ENCODE data around the gene DUSP11.
"Not testable (repeated sequence)": the region's sequence is repeated elsewhere in the genome, so short reads cannot be mapped to it uniquely, and the experiment has no call there.

The DUSP11 gene

DNA sequence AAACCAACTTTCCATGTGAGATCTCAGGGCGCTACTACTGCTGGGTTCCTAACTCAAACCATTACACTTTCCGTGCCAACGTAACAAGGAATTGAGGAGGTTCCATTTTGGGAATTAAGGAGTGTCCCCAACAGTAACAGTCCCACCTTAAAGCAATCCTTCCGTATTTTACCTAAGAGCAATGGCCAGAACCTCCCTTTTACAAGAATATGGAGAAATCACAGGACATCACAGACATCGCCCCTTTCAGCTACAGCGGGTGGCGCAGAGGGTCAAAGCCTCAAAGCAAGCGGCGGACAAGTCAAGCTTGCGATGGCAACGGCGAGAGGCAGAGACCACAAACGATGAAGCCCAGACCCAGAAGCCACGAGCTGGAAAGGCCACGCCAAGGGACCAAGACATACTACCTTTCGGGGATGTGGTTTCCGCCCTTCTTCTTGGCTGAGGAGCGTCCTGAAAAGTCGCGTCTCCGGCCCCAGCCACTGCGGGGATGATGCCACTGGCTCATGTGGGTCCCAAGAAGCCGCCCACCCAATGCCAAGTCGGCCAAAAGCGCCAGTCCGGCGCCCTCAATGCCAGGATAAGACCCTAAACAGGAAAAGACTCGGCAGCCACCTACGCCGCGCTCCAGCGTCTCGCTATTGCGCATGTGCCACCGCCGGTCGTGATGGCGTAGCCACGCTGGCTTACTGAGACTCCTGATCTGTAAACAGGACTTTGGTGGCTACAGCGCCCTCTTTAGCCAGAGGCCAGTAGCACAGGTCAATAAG lies at the start of gene DUSP11:
TSS of gene DUSP11 (minus strand) at position 637 of the 770 bp plus-strand sequence. CDS start at position 508, 129 bp downstream.
- DNase-seq (ENCODE audit: low spot score), result peak; percentile 97

GRCh38 chr2:73828818-73829570 lies 49.1 kb upstream of the DUSP11 start, which contains the start of gene STAMBP:
Gene STAMBP, plus strand, starts transcription at chr2:73828961. Its CDS starts 1,896 bp downstream, at chr2:73830857.
- DNase-seq (ENCODE audit: low spot score), result peak; percentile 98

DNA sequence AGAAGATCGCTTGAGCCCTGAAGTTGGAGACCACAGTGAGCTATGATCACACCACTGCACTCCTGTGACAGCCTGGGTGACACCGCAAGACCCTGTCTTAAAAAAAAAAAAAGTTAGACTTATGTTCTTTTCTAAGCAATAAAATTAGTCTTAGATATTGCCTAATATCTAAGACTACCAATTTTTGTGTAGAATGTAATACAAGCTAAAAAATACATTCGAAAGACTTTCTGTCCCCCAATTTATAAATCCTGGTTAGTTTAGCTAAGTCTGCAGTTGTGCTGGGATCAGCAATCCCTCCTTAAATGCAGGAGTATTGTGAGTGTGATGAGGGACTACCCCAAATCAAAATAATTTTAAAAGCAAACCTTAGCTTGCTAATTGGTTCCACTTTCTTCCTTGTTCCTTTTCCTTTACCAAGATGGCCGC lies 48.5 kb upstream of the DUSP11 start:
- no peak for DNase-seq (ENCODE audit: low spot score)

GRCh38 chr2:73827660-73828388 lies 47.9 kb upstream of the DUSP11 start:
- DNase-seq (ENCODE audit: low spot score), result no peak

- DNase-seq (ENCODE audit: low spot score), result no peak
Measured at GRCh38 chr2:73827018-73827417, 47.1 kb upstream of the DUSP11 start.

DNA sequence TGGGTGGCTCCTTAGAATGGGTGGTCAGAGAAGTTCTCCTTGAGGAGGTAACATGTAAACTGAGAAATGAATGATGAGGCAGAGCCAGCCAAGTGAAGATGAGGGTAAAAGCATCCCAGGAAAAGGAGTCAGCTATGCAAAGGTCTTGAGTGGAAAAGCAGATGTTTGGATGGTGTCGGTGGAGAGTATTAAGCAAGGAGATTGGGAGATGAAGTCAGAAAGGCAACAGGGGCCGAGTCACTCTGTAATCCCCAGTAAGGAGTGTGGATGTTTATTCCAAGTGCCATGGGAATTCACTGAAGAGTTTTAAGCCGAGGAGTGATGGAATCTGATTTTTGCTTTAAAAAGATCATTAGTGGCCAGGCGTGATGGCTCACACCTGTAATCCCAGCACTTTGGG lies 45.5 kb upstream of the DUSP11 start:
- DNase-seq (ENCODE audit: low spot score), result no peak

DNA sequence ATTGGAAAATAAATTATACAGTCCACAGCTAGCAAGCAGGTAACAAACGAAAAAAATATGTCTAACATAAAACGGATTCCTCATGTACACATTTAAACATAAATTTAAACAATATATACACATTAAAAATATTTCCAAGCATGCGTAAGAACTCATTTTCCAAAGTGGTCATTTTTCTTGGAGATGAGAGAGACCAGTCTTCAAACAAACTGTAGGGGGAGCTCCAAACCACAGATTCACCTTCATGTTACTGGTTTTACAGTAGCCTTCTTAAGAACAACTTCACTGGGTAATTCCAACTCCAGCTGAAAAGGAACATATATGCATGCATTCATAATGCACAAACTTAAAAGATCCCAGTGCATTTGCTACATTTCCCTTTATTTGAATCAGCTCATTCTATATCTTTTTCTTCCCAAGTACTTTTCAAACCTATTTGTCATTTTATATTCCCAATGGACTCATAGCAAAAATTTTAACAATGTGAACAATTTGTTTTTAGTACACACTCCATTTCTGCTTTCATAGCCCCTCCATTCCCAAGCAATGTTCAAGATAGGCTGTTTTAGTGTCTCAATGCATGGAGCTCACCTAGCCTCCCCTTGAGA lies 44.1 kb upstream of the DUSP11 start:
- DNase-seq (ENCODE audit: low spot score), result peak; percentile 88

DNA sequence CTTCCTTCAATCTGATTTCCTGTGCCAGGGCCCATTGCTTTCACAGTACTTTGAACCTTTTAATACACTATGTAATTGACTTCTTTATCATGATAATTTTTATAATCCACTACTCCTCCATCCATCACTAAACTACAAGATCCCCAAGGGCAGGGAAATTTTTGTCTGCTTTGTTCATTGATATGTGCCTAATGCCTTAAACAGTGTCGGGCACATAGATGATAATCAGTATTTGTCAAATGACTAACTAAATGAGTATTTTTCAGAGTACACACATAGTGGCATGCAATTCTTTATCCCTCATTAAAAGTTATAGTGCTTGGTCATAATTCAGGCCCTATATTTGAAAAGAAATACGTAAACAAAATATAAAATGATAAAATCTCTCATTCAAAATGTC lies 43.5 kb upstream of the DUSP11 start:
- no peak for DNase-seq (ENCODE audit: low spot score)

DNA sequence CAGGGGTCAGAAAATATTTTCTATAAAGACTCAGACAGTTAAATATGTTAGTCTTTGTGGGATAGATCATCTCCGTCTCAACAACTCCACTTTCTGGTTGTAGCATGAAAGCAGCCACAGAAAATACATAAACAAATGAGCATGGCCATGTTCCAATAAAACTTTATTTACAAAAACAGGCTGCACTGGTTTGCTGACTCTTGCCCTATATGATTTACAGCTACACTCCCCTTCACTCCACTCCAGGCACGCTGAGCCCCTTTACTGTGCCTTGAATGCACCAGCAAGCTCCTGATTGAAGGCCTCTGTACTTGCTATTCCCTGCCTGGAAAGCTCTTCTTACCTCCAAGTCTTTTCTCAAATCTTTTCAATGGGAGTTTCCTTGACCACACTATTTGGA lies 43.1 kb upstream of the DUSP11 start:
- DNase-seq (ENCODE audit: low spot score), result no peak

DNA sequence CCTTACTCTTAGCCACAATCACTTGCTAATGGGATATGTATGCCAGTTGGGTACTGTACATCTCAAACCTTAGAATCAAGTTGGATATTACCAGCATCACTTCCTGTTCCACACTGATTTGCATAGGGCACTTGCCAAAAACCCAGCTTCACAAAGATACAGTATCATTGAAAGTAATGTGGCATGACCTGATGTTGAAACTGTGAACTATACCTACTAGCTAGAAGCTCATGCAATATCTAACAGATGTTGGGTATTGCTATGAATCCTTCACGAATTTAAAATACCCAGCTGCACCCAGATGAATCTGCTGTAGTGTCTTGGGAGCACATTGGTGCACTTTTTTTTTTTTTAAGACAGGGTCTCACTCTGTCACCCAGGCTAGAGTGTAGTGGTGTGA lies 42.4 kb upstream of the DUSP11 start:
- no peak for DNase-seq (ENCODE audit: low spot score)

DNA sequence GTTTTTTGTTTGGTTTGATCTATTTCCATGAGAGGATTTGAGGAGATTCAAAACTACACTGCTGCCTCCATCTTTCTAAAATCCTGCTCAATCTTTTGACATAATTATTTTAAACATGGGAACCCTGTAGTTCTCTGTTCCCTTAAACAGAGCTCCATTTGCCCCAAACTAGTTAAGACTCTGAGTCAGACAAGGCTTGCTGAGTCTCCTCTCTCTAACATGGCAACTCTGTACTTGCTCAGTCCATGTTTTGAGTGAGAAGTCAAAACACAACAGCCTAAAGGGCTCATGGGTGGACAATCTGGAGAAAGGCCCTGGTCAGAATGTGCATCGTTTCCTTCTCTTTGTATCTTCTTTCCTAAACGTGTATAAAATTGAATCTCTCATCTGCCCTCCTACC lies 41.8 kb upstream of the DUSP11 start:
- DNase-seq (ENCODE audit: low spot score), result no peak

DNA sequence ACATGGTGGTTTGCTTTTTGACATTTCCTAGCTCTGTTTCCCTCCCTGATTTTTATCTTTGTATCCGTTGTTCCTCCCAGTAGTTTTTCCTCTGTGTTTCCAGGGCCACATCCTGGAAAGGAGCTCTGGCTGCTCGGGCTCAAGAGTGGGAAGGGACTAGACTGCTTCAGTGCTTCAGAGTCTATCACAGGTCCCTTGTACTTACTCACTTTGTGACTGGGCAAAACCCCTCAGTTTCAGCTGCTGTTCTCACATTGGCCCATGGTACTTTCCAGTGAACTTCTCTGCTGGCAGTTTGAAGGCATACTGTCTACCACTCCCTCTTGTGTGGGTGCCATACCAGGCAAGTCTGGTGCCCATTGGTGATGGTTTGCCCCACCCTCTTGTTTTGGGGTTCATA lies 41.3 kb upstream of the DUSP11 start:
- DNase-seq (ENCODE audit: low spot score), result no peak

DNA sequence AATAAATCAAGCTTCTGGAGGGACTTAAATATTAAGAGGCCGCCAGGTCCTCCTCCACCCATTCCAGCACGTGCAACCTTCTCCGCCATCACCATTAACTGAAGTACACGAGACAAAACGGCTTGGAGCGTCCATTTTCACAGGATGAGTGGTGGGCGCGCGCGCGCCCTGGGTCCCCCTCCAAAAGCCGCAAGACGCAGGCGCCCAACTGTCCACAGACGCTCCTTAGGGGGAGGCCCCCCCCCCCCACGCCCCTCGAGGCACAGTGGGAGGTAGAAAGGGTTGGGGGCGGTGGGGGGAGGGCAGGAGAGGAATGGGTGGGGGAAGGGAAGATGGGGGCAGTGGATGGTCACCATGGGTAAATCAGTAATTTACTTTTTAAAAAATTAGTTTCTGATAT lies 38.4 kb upstream of the DUSP11 start:
- no peak for DNase-seq (ENCODE audit: low spot score)

- no peak for DNase-seq (ENCODE audit: low spot score)
Measured at GRCh38 chr2:73812635-73813034, 32.7 kb upstream of the DUSP11 start.

DNA sequence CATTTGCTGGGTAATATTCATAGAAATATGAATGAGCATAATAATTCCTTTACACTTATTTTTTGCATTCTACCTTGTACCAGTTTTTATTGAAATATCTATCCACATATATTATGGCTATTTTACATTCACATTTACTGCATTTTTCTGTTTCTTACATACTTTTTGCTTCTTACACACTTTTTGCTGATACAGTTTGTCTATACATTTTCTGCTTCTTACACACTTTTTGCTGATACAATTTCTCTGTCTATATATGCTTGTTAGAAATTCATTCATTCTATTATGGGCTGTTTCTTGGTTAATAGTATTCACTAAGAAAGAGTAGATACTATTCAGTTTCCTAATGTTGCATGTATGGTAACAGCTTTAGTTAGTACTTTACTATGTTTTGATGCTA lies 32.0 kb upstream of the DUSP11 start:
- DNase-seq (ENCODE audit: low spot score), result no peak

DNA sequence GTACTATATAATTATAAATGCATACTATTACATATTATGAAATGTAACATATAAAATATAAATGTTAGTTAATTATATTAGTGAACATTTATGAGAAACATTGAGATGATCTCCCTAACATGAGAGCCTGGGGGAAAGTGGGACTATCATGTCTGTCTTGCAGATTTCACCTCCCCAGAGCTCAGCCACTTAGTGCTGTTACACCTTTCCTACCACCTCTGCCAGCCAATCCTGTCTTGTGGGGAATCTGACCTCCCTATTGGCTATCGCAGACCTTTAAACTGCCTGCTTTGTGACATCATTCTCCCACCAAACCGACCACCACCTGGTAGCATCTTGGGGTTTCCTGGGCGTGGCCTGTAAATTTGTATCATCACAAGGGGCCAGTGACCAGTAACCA lies 4.0 kb upstream of the DUSP11 start, which contains the start of gene C2orf78:
TSS of gene C2orf78 (plus strand) at position 301 of the 400 bp plus-strand sequence. CDS start 127 bp downstream, outside the sequence.
- not testable (repeated sequence) for DNase-seq (ENCODE audit: low spot score)

DNA sequence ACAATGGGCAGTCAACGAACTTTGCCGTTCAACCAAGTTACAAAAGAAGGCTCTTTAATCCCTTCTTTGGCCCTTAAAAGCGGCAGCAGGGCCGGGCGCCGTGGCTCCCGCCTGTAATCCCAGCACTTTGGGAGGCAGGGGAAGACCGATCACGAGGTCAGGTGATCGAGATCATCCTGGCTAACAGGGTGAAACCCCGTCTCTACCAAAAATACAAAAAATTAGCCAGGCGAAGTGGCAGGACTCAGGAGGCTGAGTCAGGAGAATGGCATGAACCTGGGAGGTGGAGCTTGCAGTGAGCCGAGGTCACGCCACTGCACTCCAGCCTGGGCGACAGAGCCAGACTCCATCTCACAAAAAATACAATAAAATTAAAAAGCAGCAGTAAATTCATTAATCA lies 3.5 kb upstream of the DUSP11 start:
- not testable (repeated sequence) for DNase-seq (ENCODE audit: low spot score)

DNA sequence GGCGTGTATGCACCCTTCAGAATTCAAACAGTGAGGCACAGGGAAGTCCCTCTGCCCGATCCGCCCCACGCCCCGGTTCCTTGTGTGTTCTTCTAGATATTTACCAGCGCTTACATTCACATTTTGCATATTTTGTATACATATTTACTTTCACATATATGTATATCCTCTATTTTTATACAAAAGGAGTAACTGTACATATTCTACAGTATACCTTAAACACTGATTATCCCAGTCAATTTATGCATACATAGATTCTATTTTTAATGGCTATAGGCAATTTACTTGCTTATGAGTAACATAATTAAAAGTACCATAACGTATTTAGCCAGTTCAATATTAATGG lies 307 bp upstream of the DUSP11 start:
- DNase-seq (ENCODE audit: low spot score), result no peak

DNA sequence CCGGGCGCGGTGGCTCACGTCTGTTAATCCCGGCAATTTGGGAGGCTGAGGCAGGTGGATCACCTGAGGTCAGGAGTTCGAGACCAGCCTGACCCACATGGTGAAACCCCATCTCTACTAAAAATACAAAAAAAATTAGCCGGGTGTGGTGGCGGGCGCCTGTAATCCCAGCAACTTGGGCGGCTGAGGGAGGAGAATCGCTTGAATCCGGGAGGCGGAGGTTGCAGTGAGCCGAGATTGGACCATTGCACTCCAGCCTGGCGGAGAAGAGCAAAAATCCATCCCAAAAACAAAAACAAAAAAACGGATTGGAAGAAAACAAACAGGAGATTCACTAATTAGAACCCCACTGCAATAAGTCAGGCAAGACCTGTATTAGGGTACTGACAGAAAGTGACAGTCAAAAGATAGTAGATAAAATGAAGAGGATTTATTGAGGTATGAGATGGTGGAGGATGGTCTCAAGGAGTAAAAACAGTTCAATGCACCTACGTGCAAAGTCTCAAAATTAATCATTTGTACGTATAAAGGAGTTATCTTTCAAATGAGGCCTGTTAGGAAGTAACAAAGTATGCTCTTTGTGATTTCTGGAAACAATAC lies 936 bp downstream of the DUSP11 start:
- not testable (repeated sequence) for DNase-seq (ENCODE audit: low spot score)

DNA sequence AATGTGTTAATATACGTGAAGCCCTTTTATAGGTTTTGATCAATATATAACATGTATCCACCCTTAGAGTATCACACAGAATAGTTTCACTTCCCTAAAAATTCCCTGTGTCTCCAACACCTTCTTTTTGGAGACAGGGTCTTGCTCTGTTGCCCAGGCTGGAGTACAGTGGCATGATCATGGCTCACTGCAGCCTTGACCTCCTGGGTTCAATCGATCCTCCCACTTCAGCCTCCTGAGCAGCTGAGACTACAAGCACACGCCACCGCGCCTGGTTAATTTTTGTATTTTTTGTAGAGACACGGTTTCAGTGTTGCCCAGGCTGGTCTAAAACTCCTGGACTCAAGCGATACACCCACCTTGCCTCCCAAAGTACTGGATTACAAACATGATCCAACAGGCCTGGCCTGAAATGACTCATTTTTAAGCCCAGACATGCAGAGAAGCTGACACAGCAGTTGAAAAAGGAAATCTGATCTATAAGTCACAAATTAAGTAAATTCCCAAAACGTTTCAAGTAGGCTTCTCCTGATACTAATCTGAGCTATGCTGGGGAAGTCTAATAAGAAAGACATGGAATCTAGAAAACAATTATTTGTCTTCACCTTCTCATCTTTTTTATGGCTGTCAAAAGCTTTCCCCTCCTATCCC lies 2.9 kb downstream of the DUSP11 start:
- DNase-seq (ENCODE audit: low spot score), result no peak

- no peak for DNase-seq (ENCODE audit: low spot score)
Measured at GRCh38 chr2:73776381-73776780, 3.5 kb downstream of the DUSP11 start.

Measured in Ammon's horn (tissue), 1 donor.